ENCODE measurements around the gene AFF3.

The AFF3 gene

GRCh38 chr2:99938250-99938649 lies 204.1 kb downstream of the AFF3 start:
- no peak for TF ChIP-seq BACH2 (CRISPR knock-in tag; IDR thresholded peaks at IDR 0.05; ENCODE audit: borderline replicate concordance)
- TF ChIP-seq ZNF70 (CRISPR knock-in tag; IDR thresholded peaks at IDR 0.05), result no peak
- TF ChIP-seq RARB (CRISPR knock-in tag; IDR thresholded peaks at IDR 0.05), result no peak
- TF ChIP-seq SNAI2 (CRISPR knock-in tag; IDR thresholded peaks at IDR 0.05), result no peak
- no peak for ATAC-seq

GRCh38 chr2:99936065-99936464 lies 206.3 kb downstream of the AFF3 start:
- TF ChIP-seq ZC3H10 (CRISPR knock-in tag; IDR thresholded peaks at IDR 0.05) (no peak), SNAI2 (CRISPR knock-in tag; IDR thresholded peaks at IDR 0.05) (no peak), RARB (CRISPR knock-in tag; IDR thresholded peaks at IDR 0.05) (no peak), TSHZ2 (CRISPR knock-in tag; IDR thresholded peaks at IDR 0.05) (no peak), ISL1 (CRISPR knock-in tag; IDR thresholded peaks at IDR 0.05) (no peak), ZNF8 (CRISPR knock-in tag; IDR thresholded peaks at IDR 0.05) (no peak), CSRNP3 (CRISPR knock-in tag; IDR thresholded peaks at IDR 0.05) (no peak), PPARA (CRISPR knock-in tag; IDR thresholded peaks at IDR 0.05; ENCODE audit: borderline replicate concordance) (no peak), TOX (CRISPR knock-in tag; IDR thresholded peaks at IDR 0.05; ENCODE audit: borderline replicate concordance) (no peak), BACH2 (CRISPR knock-in tag; IDR thresholded peaks at IDR 0.05; ENCODE audit: borderline replicate concordance) (no peak), ZFP30 (CRISPR knock-in tag; IDR thresholded peaks at IDR 0.05) (no peak), ESRRG (CRISPR knock-in tag; IDR thresholded peaks at IDR 0.05) (no peak), ARNTL (CRISPR knock-in tag; IDR thresholded peaks at IDR 0.05; ENCODE audit: borderline replicate concordance, low read depth) (no peak), CREB5 (CRISPR knock-in tag; IDR thresholded peaks at IDR 0.05; ENCODE audit: low read depth) (no peak), GLIS3 (CRISPR knock-in tag; IDR thresholded peaks at IDR 0.05) (no peak)
- no peak for ATAC-seq

- no peak for ATAC-seq
- no peak for TF ChIP-seq ZNF70 (CRISPR knock-in tag; IDR thresholded peaks at IDR 0.05)
- no peak for TF ChIP-seq CSDC2 (CRISPR knock-in tag; IDR thresholded peaks at IDR 0.05)
- TF ChIP-seq ZFP30 (CRISPR knock-in tag; IDR thresholded peaks at IDR 0.05), result no peak
- no peak for TF ChIP-seq ZNF565 (CRISPR knock-in tag; conservative IDR thresholded peaks at IDR 0.05; ENCODE audit: low read depth)
- TF ChIP-seq GLIS3 (CRISPR knock-in tag; IDR thresholded peaks at IDR 0.05), result no peak
- TF ChIP-seq ISL1 (CRISPR knock-in tag; IDR thresholded peaks at IDR 0.05), result no peak
- TF ChIP-seq TSHZ2 (CRISPR knock-in tag; IDR thresholded peaks at IDR 0.05), result no peak
- no peak for TF ChIP-seq TOX (CRISPR knock-in tag; IDR thresholded peaks at IDR 0.05; ENCODE audit: borderline replicate concordance)
- no peak for TF ChIP-seq CSRNP3 (CRISPR knock-in tag; IDR thresholded peaks at IDR 0.05)
- no peak for TF ChIP-seq RARB (CRISPR knock-in tag; IDR thresholded peaks at IDR 0.05)
- TF ChIP-seq SNAI2 (CRISPR knock-in tag; IDR thresholded peaks at IDR 0.05), result no peak
- no peak for TF ChIP-seq ARNTL (CRISPR knock-in tag; IDR thresholded peaks at IDR 0.05; ENCODE audit: borderline replicate concordance, low read depth)
- TF ChIP-seq, protein P1, sequence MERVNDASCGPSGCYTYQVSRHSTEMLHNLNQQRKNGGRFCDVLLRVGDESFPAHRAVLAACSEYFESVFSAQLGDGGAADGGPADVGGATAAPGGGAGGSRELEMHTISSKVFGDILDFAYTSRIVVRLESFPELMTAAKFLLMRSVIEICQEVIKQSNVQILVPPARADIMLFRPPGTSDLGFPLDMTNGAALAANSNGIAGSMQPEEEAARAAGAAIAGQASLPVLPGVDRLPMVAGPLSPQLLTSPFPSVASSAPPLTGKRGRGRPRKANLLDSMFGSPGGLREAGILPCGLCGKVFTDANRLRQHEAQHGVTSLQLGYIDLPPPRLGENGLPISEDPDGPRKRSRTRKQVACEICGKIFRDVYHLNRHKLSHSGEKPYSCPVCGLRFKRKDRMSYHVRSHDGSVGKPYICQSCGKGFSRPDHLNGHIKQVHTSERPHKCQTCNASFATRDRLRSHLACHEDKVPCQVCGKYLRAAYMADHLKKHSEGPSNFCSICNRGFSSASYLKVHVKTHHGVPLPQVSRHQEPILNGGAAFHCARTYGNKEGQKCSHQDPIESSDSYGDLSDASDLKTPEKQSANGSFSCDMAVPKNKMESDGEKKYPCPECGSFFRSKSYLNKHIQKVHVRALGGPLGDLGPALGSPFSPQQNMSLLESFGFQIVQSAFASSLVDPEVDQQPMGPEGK (CRISPR knock-in tag; IDR thresholded peaks at IDR 0.05; ENCODE audit: borderline replicate concordance), result no peak
Measured at GRCh38 chr2:99935662-99936061, 206.7 kb downstream of the AFF3 start.

All from SK-N-SH treated with all-trans-retinoic acid at 6 μM for 48 hours (cell line).